ENCODE results near the gene CD52.

The CD52 gene

DNA sequence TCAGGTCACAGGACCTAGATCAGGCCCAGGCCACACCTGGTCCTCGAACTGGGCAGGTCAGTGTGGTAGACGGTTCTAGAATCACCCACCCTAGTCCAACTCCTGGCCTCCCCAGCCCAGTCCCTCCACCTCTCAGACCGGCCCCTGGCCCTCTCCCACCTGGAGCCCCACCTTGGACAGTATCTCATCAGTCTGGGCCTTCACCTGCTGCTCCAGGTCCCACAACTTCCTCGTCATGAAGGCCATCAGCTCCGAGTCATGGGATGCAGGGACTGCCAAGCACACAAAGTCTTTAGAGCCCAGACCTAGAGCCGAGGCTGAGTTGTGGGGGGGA lies 20.0 kb upstream of the CD52 start:
- Histone ChIP-seq H2AFZ (ENCODE audit: low read depth) (no peak overlapping the region), H3K4me2 (no peak overlapping the region), H4K20me1 (ENCODE audit: insufficient read depth) (no peaks in the 10 kb centered on the region), H3K9ac (no peak overlapping the region), H3K27ac (no peak overlapping the region), H3K36me3 (ENCODE audit: insufficient read depth) (no peaks in the 10 kb centered on the region), H3K4me3 (IDR thresholded peaks at IDR 0.05; ENCODE audit: insufficient read depth, low read depth, low read length) (no peak overlapping the region), H3K4me1 (ENCODE audit: low read depth, poor library complexity, severe bottlenecking) (no peaks in the 10 kb centered on the region), H3K27me3 (ENCODE audit: insufficient read depth, low read depth) (no peaks in the 10 kb centered on the region), H3K79me2 (ENCODE audit: insufficient read depth, low read depth) (no peaks in the 10 kb centered on the region)
- TF ChIP-seq, protein P1, sequence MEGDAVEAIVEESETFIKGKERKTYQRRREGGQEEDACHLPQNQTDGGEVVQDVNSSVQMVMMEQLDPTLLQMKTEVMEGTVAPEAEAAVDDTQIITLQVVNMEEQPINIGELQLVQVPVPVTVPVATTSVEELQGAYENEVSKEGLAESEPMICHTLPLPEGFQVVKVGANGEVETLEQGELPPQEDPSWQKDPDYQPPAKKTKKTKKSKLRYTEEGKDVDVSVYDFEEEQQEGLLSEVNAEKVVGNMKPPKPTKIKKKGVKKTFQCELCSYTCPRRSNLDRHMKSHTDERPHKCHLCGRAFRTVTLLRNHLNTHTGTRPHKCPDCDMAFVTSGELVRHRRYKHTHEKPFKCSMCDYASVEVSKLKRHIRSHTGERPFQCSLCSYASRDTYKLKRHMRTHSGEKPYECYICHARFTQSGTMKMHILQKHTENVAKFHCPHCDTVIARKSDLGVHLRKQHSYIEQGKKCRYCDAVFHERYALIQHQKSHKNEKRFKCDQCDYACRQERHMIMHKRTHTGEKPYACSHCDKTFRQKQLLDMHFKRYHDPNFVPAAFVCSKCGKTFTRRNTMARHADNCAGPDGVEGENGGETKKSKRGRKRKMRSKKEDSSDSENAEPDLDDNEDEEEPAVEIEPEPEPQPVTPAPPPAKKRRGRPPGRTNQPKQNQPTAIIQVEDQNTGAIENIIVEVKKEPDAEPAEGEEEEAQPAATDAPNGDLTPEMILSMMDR (conservative IDR thresholded peaks at IDR 0.05; ENCODE audit: low read depth, low read length): no peak

DNA sequence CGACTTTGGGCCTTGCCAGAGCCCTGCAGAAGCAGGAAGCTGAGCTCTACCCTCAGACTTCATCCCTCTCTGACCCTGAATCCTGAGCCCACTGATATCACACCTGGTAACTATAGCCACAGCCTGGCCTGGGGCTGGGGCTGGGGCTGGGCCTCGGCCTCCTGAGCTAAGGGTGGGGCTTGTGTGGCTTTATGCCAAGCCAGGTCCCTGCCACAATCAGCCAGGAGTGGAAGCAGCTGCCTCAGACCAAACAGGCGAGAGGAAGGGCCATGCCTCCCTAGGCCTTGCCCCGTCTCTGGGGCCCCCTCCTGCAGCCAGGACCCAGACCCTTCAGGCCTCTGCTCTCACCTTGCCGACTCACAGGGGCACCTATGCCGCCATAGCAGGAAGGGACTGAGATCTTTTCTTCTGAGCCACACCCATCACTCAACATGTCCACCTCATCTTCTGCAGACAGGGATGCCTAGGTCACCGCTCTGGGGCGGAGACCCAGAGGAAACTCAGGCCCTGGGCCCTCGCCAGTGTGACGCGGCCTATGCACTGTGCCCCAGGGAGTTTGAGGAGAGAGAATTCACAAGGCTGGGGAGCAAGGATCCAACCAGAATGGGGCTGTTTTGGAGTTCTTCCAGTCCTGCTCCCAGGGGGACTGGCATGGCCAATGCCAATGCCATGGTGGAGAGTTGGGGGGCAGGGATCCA lies 17.0 kb upstream of the CD52 start:
- Histone ChIP-seq H2AFZ (ENCODE audit: low read depth) (no peak overlapping the region), H3K4me1 (ENCODE audit: low read depth, poor library complexity, severe bottlenecking) (peaks cover 6% of the 10 kb centered on the region), H3K9ac (no peak overlapping the region), H3K4me2 (no peak overlapping the region), H3K4me3 (IDR thresholded peaks at IDR 0.05; ENCODE audit: insufficient read depth, low read depth, low read length) (no peak overlapping the region), H3K79me2 (ENCODE audit: insufficient read depth, low read depth) (no peaks in the 10 kb centered on the region), H4K20me1 (ENCODE audit: insufficient read depth) (no peaks in the 10 kb centered on the region), H3K27me3 (ENCODE audit: insufficient read depth, low read depth) (no peaks in the 10 kb centered on the region), H3K36me3 (ENCODE audit: insufficient read depth) (no peaks in the 10 kb centered on the region), H3K27ac (no peak overlapping the region)
- TF ChIP-seq, protein P1 (conservative IDR thresholded peaks at IDR 0.05; ENCODE audit: low read depth, low read length): no peak

DNA sequence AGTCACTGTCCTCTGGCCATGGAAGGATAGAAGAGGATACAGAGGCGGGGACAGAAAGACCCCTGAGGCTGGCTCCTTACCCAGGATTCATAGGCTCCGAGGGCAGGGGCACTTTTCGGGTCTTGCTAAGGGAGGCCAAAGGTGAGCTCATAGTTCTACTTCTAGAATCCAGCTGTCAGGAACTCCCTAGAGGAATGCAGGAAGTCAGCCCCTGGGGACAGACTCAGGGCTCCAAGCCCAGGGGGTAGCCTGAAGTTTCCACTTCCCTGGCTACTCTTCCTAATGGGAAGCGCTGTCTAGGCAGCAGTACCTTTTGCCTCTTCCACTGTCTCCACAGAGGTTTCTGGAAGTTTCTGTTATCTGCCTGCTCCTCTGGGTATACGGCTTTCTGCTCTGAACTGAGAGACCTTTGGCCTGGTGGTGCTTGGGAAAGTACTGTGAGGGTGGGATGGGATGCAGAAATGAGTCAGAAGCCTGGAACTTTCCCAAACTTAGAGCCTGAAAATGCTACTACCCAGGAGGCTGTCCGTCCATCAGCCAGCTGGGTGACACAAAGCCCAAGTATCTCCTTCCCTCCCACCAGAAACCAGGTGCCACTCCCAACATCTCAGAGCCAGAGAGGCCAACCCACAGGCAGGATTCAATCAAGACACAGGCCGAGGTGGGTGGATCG lies 14.9 kb upstream of the CD52 start:
- H2AFZ ChIP-seq (ENCODE audit: low read depth): no peak overlapping the region
- no peaks in the 10 kb centered on the region for H3K27me3 ChIP-seq (ENCODE audit: insufficient read depth, low read depth)
- no peaks in the 10 kb centered on the region for H3K79me2 ChIP-seq (ENCODE audit: insufficient read depth, low read depth)
- H4K20me1 ChIP-seq (ENCODE audit: insufficient read depth): no peaks in the 10 kb centered on the region
- H3K36me3 ChIP-seq (ENCODE audit: insufficient read depth): no peaks in the 10 kb centered on the region
- H3K4me1 ChIP-seq (ENCODE audit: low read depth, poor library complexity, severe bottlenecking): peaks cover 18% of the 10 kb centered on the region
- no peak overlapping the region for H3K27ac ChIP-seq
- H3K4me3 ChIP-seq (IDR thresholded peaks at IDR 0.05; ENCODE audit: insufficient read depth, low read depth, low read length): no peak overlapping the region
- no peak overlapping the region for H3K9ac ChIP-seq
- TF ChIP-seq, protein P1 (conservative IDR thresholded peaks at IDR 0.05; ENCODE audit: low read depth, low read length): no peak
- no peak overlapping the region for H3K4me2 ChIP-seq

DNA sequence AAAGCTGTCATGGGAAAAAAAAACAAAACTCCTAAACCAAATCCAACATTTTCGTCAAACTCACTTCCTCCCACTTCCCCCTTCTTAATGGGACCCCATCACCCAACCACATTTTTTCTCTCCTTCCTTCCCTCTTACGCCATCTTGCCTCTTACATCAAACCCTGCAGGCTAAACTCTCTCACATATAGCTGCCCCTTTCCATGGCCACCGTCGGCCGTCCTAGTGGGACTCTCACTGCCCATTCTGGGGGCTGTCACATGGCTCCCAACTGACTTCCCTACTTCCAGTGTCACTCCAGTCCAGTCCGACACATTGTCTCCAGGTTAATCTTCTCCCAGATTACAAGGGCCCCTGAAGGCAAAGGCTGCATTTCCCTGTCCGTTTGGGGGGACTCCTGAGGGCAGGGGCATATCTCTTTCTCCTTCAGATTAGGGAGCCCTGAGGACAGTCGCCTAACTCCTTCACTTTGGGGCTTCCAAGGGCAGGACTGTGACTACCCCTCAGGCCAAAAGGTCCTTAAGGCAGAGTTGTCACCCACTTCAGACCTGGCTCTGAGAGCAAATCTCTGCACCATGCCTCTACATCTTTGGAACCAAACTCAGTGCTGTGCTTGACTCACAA lies 12.0 kb upstream of the CD52 start:
- H3K27ac ChIP-seq: peak overlapping the region; percentile 63

More for the DNA sequence above, 12.0 kb upstream of the CD52 start:
- Histone ChIP-seq H2AFZ (ENCODE audit: low read depth) (peak overlapping the region; percentile 96), H3K4me2 (peak overlapping the region; percentile 98), H3K36me3 (ENCODE audit: insufficient read depth) (no peaks in the 10 kb centered on the region), H3K4me3 (IDR thresholded peaks at IDR 0.05; ENCODE audit: insufficient read depth, low read depth, low read length) (peak overlapping the region; percentile 91), H3K4me1 (ENCODE audit: low read depth, poor library complexity, severe bottlenecking) (peaks cover 19% of the 10 kb centered on the region), H3K27me3 (ENCODE audit: insufficient read depth, low read depth) (no peaks in the 10 kb centered on the region), H4K20me1 (ENCODE audit: insufficient read depth) (no peaks in the 10 kb centered on the region), H3K79me2 (ENCODE audit: insufficient read depth, low read depth) (no peaks in the 10 kb centered on the region), H3K9ac (peak overlapping the region; percentile 77)
- TF ChIP-seq, protein P1 (conservative IDR thresholded peaks at IDR 0.05; ENCODE audit: low read depth, low read length): no peak
